Transverse colon (tissue), 4 donors: ENCODE data around the gene B3GNT8. TPM values are rescaled to one million over a fixed set of nuclear protein-coding genes. Genes with fewer than 3 reads are reported as not detected.
A peak's percentile ranks its signal among the peaks of the same experiment; 100 is the strongest.

Experiments
- DNase-seq: peaks from one replicate; pipeline ENCODE4 v3.0.0-alpha.2; 2019
- H3K27ac ChIP-seq, 4 donors: fragments of 200-600 bp; sonication (generic); 2 replicates each; pipeline ENCODE4 v1.5.1; 2016 to 2018; ENCODE audit warnings: inconsistent platforms in 4 of 4
- H3K27me3 ChIP-seq: fragments of 200-600 bp; sonication (generic); 2 replicates; pipeline ENCODE4 v1.5.1; 2017; ENCODE audit warnings: inconsistent platforms
- H3K36me3 ChIP-seq, 4 donors: fragments of 200-600 bp; sonication (generic); 2 replicates each; pipeline ENCODE4 v1.5.1; 2017 to 2019; ENCODE audit warnings: inconsistent platforms in 4 of 4
- H3K4me1 ChIP-seq, 4 donors: fragments of 200-600 bp; sonication (generic); 2 replicates each; pipeline ENCODE4 v1.5.1; 2017 to 2020; ENCODE audit warnings: inconsistent platforms in 4 of 4
- H3K4me3 ChIP-seq, 4 donors: fragments of 200-600 bp; sonication (generic); 1 replicate in 1 of 4; 2 replicates in 3 of 4; pipeline versions ENCODE4 v1.5.1 to v1.6.1; 2017 to 2019; ENCODE audit warnings: inconsistent platforms in 4 of 4
- H3K9me3 ChIP-seq, 2 donors: fragments of 200-600 bp; sonication (generic); 2 replicates each; pipeline ENCODE4 v1.5.1; 2017 to 2019; ENCODE audit warnings: inconsistent platforms in 2 of 2
- EP300 ChIP-seq: sonication (generic); formaldehyde crosslinking; IDR thresholded peaks from one replicate; pipeline ENCODE4 v1.6.1; 2017; ENCODE audit warnings: antibody characterized with exemption, low read depth
- POLR2A ChIP-seq: fragments of 450-650 bp; IDR thresholded peaks from one replicate; pipeline ENCODE4 v1.6.1; 2016; ENCODE audit warnings: antibody characterized with exemption, mild to moderate bottlenecking, moderate library complexity
- POLR2AphosphoS5 ChIP-seq, 3 donors: sonication (generic); formaldehyde crosslinking; IDR thresholded peaks; one replicate each; pipeline ENCODE4 v1.6.1; 2016; ENCODE audit warnings: antibody characterized with exemption in 3 of 3
- WGBS, 2 donors: methylation state at CpG; one replicate each; pipeline ENCODE4 v1.1.5; 2018; ENCODE audit warnings: low coverage in 1 of 2; 5-methylcytosine and 5-hydroxymethylcytosine counted together
- in situ Hi-C, 4 donors: fragments of 200-750 bp; cut with MboI; loops; one replicate each; pipeline versions ENCODE4 v1.15.0 to v1.15.1; 2017; ENCODE audit warnings: low sequenced_read_pairs in 3 of 4, low pct_ligation_motif_present in 1 of 4, low pct_unique_long_range_greater_than_20kb in 1 of 4
- intact Hi-C: fragments of 100-400 bp; cut with DNase I; formaldehyde crosslinking; loops from one replicate; pipeline ENCODE4 v1.15.1; 2023; ENCODE audit warnings: low total_unique reads
- total RNA-seq, 4 donors: library from RNA; depleted of rRNA; stranded (reverse); fragments of >200 nt; gene quantifications; one replicate each; pipeline ENCODE4 v1.1.0, GENCODE V29; 2016
- TF ChIP-seq, protein P1 (sequence below), 5 experiments: fragments of 200-600 bp in 3 of 5; fragments of 450-650 bp in 2 of 5; sonication (generic) in 3 of 5; IDR thresholded peaks; 1 replicate in 2 of 5; 2 replicates in 3 of 5; pipeline ENCODE4 v1.5.1; 2016 to 2017; ENCODE audit warnings: antibody characterized with exemption in 5 of 5, inconsistent platforms in 3 of 5, mild to moderate bottlenecking in 2 of 5, moderate library complexity in 1 of 5

B3GNT8 gene
- total RNA-seq, 4 donors from 2014 or later: 18.5 to 225 (median 49.1) TPM

- no peaks in the 10 kb centered on the region for H3K9me3 ChIP-seq
- TF ChIP-seq POLR2AphosphoS5 (IDR thresholded peaks at IDR 0.05): no peak
- in situ Hi-C loops (no loop called here), intact Hi-C loops (no loop called here)
- H3K36me3 ChIP-seq: peaks cover 0 to 3% (median 0%) of the 10 kb centered on the region in 4 donors
- DNase-seq: no peak
- no peak overlapping the region for H3K27ac ChIP-seq
- 91% methylated on average over 12 of the region's 18 CpGs; no CpG with 5 or more reads in 1 of the 2 donors for WGBS, 2 donors
- H3K4me3 ChIP-seq: no peak overlapping the region
- peaks cover 6 to 11% (median 7%) of the 10 kb centered on the region in 4 donors for H3K4me1 ChIP-seq
- H3K27me3 ChIP-seq: no peaks in the 10 kb centered on the region
Measured at GRCh38 chr19:41433171-41433570, 6.0 kb upstream of the B3GNT8 start.

DNA sequence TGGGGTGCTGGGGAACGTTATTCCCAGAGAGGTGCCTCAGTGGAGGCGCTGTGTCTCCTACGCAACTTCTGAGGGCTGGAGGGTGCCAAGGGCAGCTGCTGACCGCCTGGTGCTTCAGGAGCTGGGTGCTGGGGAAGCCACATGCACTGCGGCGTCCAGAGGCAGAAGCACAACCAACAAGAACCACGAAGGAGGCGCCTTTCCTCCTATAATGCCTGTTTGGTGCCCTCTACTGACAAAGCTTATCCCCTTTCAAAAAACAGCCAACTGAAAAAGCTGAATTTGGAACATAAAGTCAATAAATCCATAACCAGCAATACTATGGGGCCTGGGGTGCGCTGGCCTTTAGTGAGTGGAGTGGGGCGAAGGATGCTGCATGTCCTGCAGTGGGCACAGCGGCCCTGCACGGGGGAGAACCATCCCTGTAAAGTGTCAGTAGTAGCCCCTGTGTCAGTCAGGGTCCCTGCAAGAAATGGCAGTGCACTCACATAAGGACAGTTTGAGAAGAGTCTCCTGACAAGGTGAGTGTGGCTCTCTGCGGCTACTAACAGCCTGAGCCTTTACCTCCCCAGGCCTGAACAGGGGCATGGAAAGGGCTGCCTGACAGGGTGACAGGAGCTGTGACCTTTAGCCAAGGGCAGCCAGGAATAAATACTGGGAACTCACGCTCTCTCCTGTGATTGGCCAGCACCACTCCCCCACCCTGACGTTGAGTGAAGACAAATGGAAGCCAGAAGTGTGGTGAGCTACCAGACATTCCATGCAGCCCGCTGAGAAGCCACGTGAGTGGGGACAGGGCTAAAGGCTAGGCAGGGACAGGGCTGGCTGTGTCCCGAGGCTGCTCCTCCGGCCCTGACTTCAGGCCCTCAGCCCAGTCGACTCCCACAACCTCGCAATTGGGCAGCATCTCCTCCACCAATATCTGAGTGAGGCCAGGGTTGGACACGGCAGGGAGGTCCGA is 4.5 kb upstream of the B3GNT8 start:
- Histone ChIP-seq H3K27ac (no peak overlapping the region), H3K4me1 (peaks cover 8 to 20% (median 17%) of the 10 kb centered on the region in 4 donors), H3K4me3 (no peak overlapping the region), H3K36me3 (no peaks in the 10 kb centered on the region), H3K27me3 (no peaks in the 10 kb centered on the region), H3K9me3 (no peaks in the 10 kb centered on the region)
- DNase-seq: no peak
- intact Hi-C loops (no loop called here), in situ Hi-C loops (no loop called here)
- 77 to 100% methylated on average over 2 to 23 of the region's 23 CpGs for WGBS, 2 donors
- TF ChIP-seq, protein P1, sequence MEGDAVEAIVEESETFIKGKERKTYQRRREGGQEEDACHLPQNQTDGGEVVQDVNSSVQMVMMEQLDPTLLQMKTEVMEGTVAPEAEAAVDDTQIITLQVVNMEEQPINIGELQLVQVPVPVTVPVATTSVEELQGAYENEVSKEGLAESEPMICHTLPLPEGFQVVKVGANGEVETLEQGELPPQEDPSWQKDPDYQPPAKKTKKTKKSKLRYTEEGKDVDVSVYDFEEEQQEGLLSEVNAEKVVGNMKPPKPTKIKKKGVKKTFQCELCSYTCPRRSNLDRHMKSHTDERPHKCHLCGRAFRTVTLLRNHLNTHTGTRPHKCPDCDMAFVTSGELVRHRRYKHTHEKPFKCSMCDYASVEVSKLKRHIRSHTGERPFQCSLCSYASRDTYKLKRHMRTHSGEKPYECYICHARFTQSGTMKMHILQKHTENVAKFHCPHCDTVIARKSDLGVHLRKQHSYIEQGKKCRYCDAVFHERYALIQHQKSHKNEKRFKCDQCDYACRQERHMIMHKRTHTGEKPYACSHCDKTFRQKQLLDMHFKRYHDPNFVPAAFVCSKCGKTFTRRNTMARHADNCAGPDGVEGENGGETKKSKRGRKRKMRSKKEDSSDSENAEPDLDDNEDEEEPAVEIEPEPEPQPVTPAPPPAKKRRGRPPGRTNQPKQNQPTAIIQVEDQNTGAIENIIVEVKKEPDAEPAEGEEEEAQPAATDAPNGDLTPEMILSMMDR (IDR thresholded peaks at IDR 0.05): peak in 2 of 5 experiments; percentile 26 to 29
- TF ChIP-seq POLR2AphosphoS5 (IDR thresholded peaks at IDR 0.05) (no peak), EP300 (no peak)

DNA sequence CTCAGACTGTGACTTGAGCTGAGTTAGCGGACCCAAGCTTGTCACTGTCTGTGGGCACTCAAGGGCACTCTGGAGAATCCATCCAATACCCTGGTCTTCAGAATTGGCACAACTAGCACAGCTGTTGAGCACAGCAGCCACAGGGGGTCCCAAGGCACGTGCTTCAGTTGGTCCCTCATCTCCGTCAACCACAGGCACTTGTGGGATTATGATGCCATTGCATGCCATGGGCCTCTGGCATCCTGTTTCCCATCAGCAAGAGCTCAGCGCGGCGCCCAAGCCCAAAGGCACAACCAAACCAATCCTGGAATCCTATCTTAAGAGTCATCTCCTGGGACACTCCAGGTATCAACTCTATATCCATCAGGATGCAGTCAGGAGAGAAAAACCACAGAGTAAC is 3.7 kb upstream of the B3GNT8 start:
- Histone ChIP-seq H3K9me3 (no peaks in the 10 kb centered on the region), H3K36me3 (no peaks in the 10 kb centered on the region), H3K4me1 (peaks cover 14 to 28% (median 23%) of the 10 kb centered on the region in 4 donors), H3K4me3 (no peak overlapping the region), H3K27ac (no peak overlapping the region), H3K27me3 (no peaks in the 10 kb centered on the region)
- TF ChIP-seq, protein P1 (IDR thresholded peaks at IDR 0.05): no peak
- no peak for TF ChIP-seq EP300
- TF ChIP-seq POLR2A: no peak
- TF ChIP-seq POLR2AphosphoS5 (IDR thresholded peaks at IDR 0.05): no peak
- no peak for DNase-seq
- intact Hi-C loops: no loop called here
- in situ Hi-C loops: no loop called here
- WGBS, 2 donors: 88% methylated on average over 6 of the region's 6 CpGs; no CpG with 5 or more reads in 1 of the 2 donors

- Histone ChIP-seq H3K4me1 (peaks cover 19 to 45% (median 38%) of the 10 kb centered on the region in 4 donors), H3K27ac (peak overlapping the region; percentile 86 to 94 (median 90)), H3K27me3 (no peaks in the 10 kb centered on the region), H3K4me3 (peak overlapping the region in 3 of 4 donors; percentile 46 to 68 (median 52)), H3K36me3 (no peaks in the 10 kb centered on the region), H3K9me3 (no peaks in the 10 kb centered on the region)
- WGBS, 2 donors: 57% methylated on average over 1 of the region's 1 CpG; no CpG with 5 or more reads in 1 of the 2 donors
- DNase-seq: no peak
- intact Hi-C loops (no loop called here), in situ Hi-C loops (no loop called here)
- TF ChIP-seq, protein P1 (IDR thresholded peaks at IDR 0.05): no peak
- no peak for TF ChIP-seq EP300
- no peak for TF ChIP-seq POLR2AphosphoS5 (IDR thresholded peaks at IDR 0.05)
- no peak for TF ChIP-seq POLR2A
Measured at GRCh38 chr19:41428481-41428859, 1.3 kb upstream of the B3GNT8 start.
